B cell (primary cell): ENCODE results near the gene MYD88. TPM values are rescaled to one million over a fixed set of nuclear protein-coding genes. Genes with fewer than 3 reads are reported as not detected.

Source experiments
- ATAC-seq: fragments of 200-7000 bp; cut with Tn5 transposase; one replicate; pipeline ENCODE4 v1.10.0; 2021; ENCODE audit warnings: low read depth, mild to moderate bottlenecking, moderate number of reproducible peaks, moderate library complexity
- CTCF ChIA-PET: fragments of 350-600 bp; sonication (Branson Sonifier 250); formaldehyde crosslinking; loops from one replicate; lab custom pipeline; 2021; ENCODE audit warnings: antibody characterized with exemption, inconsistent platforms; lab: Charles Lee
- POLR2A ChIA-PET: fragments of 350-600 bp; sonication (Branson Sonifier 250); formaldehyde crosslinking; loops from one replicate; lab custom pipeline; 2021; ENCODE audit warnings: antibody characterized with exemption; lab: Charles Lee
- DNase-seq: peaks from one replicate; pipeline ENCODE4 v3.0.0; 2013
- H2AFZ ChIP-seq: 2 replicates; pipeline ENCODE4 v1.6.1; 2012; ENCODE audit warnings: mild to moderate bottlenecking, low read depth, low read length; ENCODE audit not compliant: insufficient read depth, poor library complexity, severe bottlenecking
- H3K27ac ChIP-seq, 2 donors: 1 replicate in 1 of 2; 2 replicates in 1 of 2; pipeline ENCODE4 v1.5.1; 2012 to 2013; ENCODE audit warnings: low read length in 2 of 2, mild to moderate bottlenecking in 2 of 2, moderate library complexity in 1 of 2
- H3K27me3 ChIP-seq, 4 experiments: fragments of 200-600 bp in 1 of 4; sonication (generic) in 1 of 4; replicated peaks in 1 of 4; 1 replicate in 2 of 4; 2 replicates in 2 of 4; pipeline versions ENCODE4 v1.6.1 to v1.7.0; 2013 to 2016; ENCODE audit warnings: low read length in 3 of 4, mild to moderate bottlenecking in 2 of 4, mixed read lengths in 1 of 4, moderate library complexity in 1 of 4; ENCODE audit not compliant: insufficient read depth in 4 of 4, control insufficient read depth in 3 of 4; ENCODE audit errors: control extremely low read depth in 1 of 4
- H3K36me3 ChIP-seq, 2 experiments: replicated peaks in 1 of 2; 1 replicate in 1 of 2; 2 replicates in 1 of 2; pipeline versions ENCODE4 v1.6.1 to v1.7.1; 2013; ENCODE audit warnings: low read length in 1 of 2; ENCODE audit not compliant: insufficient read depth in 2 of 2, control insufficient read depth in 1 of 2; ENCODE audit errors: control extremely low read depth in 1 of 2, extremely low read depth in 1 of 2
- H3K4me1 ChIP-seq, 2 donors: fragments of 200-600 bp in 1 of 2; sonication (generic) in 1 of 2; 1 replicate in 1 of 2; 2 replicates in 1 of 2; pipeline versions ENCODE4 v1.5.1 to v1.6.1; 2013 to 2017; ENCODE audit warnings: low read length in 2 of 2; ENCODE audit not compliant: control insufficient read depth in 2 of 2, insufficient read depth in 2 of 2
- H3K4me2 ChIP-seq: replicated peaks from 2 replicates; pipeline ENCODE3; 2012; ENCODE audit warnings: mild to moderate bottlenecking, low read depth, low read length; ENCODE audit not compliant: poor library complexity, severe bottlenecking
- H3K4me3 ChIP-seq, 5 experiments: fragments of 200-600 bp in 1 of 5; sonication (generic) in 1 of 5; 1 replicate in 3 of 5; 2 replicates in 2 of 5; pipeline versions ENCODE4 v1.5.1 to v1.7.0; 2011 to 2016; ENCODE audit warnings: low read length in 4 of 5, mild to moderate bottlenecking in 4 of 5, low read depth in 2 of 5, control low read depth in 1 of 5, moderate library complexity in 1 of 5; ENCODE audit not compliant: insufficient read depth in 1 of 5; ENCODE audit errors: control extremely low read depth in 1 of 5, extremely low read depth in 1 of 5
- H3K79me2 ChIP-seq: fragments of 200-600 bp; sonication (generic); one replicate; pipeline ENCODE4 v1.6.0; 2016; ENCODE audit warnings: low read length; ENCODE audit not compliant: control insufficient read depth, insufficient read depth
- H3K9ac ChIP-seq: fragments of 200-600 bp; sonication (generic); 2 replicates; pipeline ENCODE4 v1.6.1; 2017; ENCODE audit warnings: mild to moderate bottlenecking, low read length, moderate library complexity
- H3K9me3 ChIP-seq, 3 donors: one replicate each; pipeline versions ENCODE4 v1.6.1 to v1.7.1; 2013; ENCODE audit warnings: low read length in 2 of 3; ENCODE audit not compliant: control insufficient read depth in 2 of 3, insufficient read depth in 1 of 3; ENCODE audit errors: control extremely low read depth in 1 of 3
- H4K20me1 ChIP-seq: 2 replicates; pipeline ENCODE4 v1.6.0; 2012; ENCODE audit warnings: mild to moderate bottlenecking, low read length; ENCODE audit not compliant: insufficient read depth, control insufficient read depth, poor library complexity, severe bottlenecking
- H3K27ac Mint-ChIP-seq: one replicate; pipeline ENCODE4 v1.8.0; 2021; ENCODE audit warnings: mixed read lengths
- H3K27me3 Mint-ChIP-seq: one replicate; pipeline ENCODE4 v1.8.0; 2021; ENCODE audit warnings: mixed read lengths
- H3K4me1 Mint-ChIP-seq: one replicate; pipeline ENCODE4 v1.8.0; 2021; ENCODE audit warnings: mixed read lengths
- H3K4me3 Mint-ChIP-seq: one replicate; pipeline ENCODE4 v1.8.0; 2021; ENCODE audit warnings: mixed read lengths
- H3K9me3 Mint-ChIP-seq: one replicate; pipeline ENCODE4 v1.8.0; 2022; ENCODE audit warnings: mixed read lengths; ENCODE audit not compliant: insufficient read depth
- EZH2 ChIP-seq: IDR thresholded peaks from 2 replicates; pipeline ENCODE4 v1.6.1; 2012; ENCODE audit warnings: borderline replicate concordance, low read depth, mild to moderate bottlenecking, moderate library complexity, low read length; ENCODE audit not compliant: insufficient read depth, poor library complexity, severe bottlenecking
- WGBS: methylation state at CpG from one replicate; pipeline ENCODE4 v1.1.5; 2013; ENCODE audit warnings: missing lambda C conversion rate; ENCODE audit not compliant: insufficient coverage; 5-methylcytosine and 5-hydroxymethylcytosine counted together
- intact Hi-C: fragments of 100-400 bp; cut with micrococcal nuclease; formaldehyde crosslinking; loops from one replicate; pipeline ENCODE4 v1.10.0; 2022
- polyA plus RNA-seq: library from polyadenylated mRNA; depleted of rRNA; stranded (reverse); fragments of >200 nt; gene quantifications from 2 replicates; pipeline ENCODE4 v1.2.3, GENCODE V29; 2012
- total RNA-seq, 2 donors: library from RNA; stranded (reverse); fragments of 120-200 nt in 1 of 2; gene quantifications; 1 replicate in 1 of 2; 2 replicates in 1 of 2; pipeline versions ENCODE4 v1.2.3 to v1.2.4, GENCODE V29; 2013 to 2022
- TF ChIP-seq, protein P1 (sequence below): fragments of 200-600 bp; IDR thresholded peaks from one replicate; pipeline ENCODE4 v1.8.0; 2022; ENCODE audit warnings: antibody characterized with exemption, mild to moderate bottlenecking

Gene MYD88
- total and polyA plus RNA-seq, 2 donors (not counting 1 experiment from before 2014, with no cell fraction given), result 48.0 to 52.3 TPM

- Mint-ChIP-seq H3K4me3 (peak overlapping the region; percentile 94), H3K4me1 (peaks cover 44% of the 10 kb centered on the region), H3K27me3 (no peaks in the 10 kb centered on the region), H3K27ac (peak overlapping the region; percentile 100), H3K9me3 (no peaks in the 10 kb centered on the region)
- Histone ChIP-seq H3K79me2 (peaks cover 36% of the 10 kb centered on the region), H3K27me3 (no peaks in the 10 kb centered on the region), H3K36me3 (no peaks in the 10 kb centered on the region), H4K20me1 (peaks cover 16% of the 10 kb centered on the region), H3K4me3 (peak overlapping the region; percentile 64 to 97 (median 85)), H3K4me1 (peaks cover 21 to 28% of the 10 kb centered on the region in 2 donors), H3K4me2 (peak overlapping the region; percentile 93), H3K27ac (peak overlapping the region; percentile 98 to 100), H2AFZ (peak overlapping the region; percentile 74), H3K9ac (peak overlapping the region; percentile 84), H3K9me3 (no peaks in the 10 kb centered on the region)
- intact Hi-C loops, result loop anchor here (1.0 to 10.0 kb wide), 4 partner anchors 15 to 1243 kb away; partner anchors contain the start of genes RPSA, SCN11A, WDR48 and XYLB
- ATAC-seq, result no peak
- TF ChIP-seq, protein P1, sequence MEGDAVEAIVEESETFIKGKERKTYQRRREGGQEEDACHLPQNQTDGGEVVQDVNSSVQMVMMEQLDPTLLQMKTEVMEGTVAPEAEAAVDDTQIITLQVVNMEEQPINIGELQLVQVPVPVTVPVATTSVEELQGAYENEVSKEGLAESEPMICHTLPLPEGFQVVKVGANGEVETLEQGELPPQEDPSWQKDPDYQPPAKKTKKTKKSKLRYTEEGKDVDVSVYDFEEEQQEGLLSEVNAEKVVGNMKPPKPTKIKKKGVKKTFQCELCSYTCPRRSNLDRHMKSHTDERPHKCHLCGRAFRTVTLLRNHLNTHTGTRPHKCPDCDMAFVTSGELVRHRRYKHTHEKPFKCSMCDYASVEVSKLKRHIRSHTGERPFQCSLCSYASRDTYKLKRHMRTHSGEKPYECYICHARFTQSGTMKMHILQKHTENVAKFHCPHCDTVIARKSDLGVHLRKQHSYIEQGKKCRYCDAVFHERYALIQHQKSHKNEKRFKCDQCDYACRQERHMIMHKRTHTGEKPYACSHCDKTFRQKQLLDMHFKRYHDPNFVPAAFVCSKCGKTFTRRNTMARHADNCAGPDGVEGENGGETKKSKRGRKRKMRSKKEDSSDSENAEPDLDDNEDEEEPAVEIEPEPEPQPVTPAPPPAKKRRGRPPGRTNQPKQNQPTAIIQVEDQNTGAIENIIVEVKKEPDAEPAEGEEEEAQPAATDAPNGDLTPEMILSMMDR, result no peak
- TF ChIP-seq EZH2, result no peak
- ChIA-PET CTCF (interaction anchor here (0.6 to 4.3 kb wide), 11 partner anchors 9 to 190 kb away, joined by 3 to 41 read pairs (median 4); partner anchors contain the start of genes ACAA1, MYD88 and XYLB), POLR2A (interaction anchor here (0.7 to 4.9 kb wide), 6 partner anchors 15 to 1171 kb away, joined by 3 to 75 read pairs (median 4); partner anchors contain the start of genes ACAA1, DLEC1, EPM2AIP1 and MLH1)
- 64% methylated on average over 22 of the region's 24 CpGs for WGBS
- peak; percentile 23 for DNase-seq
Measured at GRCh38 chr3:38163841-38164642, 25.6 kb downstream of the MYD88 start.
